HCT116 (cell line): ENCODE data around the gene TMEM209. TPM values are rescaled to one million over a fixed set of nuclear protein-coding genes. Genes with fewer than 3 reads are reported as not detected.

Experiments used
- ATAC-seq: fragments of 200-7000 bp; cut with Tn5 transposase; 2 replicates; pipeline ENCODE4 v1.9.1; 2020; ENCODE audit warnings: mild to moderate bottlenecking, moderate library complexity
- BruUV-seq: library from RNA; stranded (reverse); fragments of 400-500 nt; replicated peaks from 2 replicates; lab custom pipeline; 2021; lab: Mats Ljungman, UMichigan
- CTCF ChIA-PET: fragments of 300-600 bp; sonication (Branson Sonifier 250); formaldehyde crosslinking; loops from one replicate; lab custom pipeline; 2021; ENCODE audit warnings: antibody characterized with exemption; lab: Charles Lee
- POLR2A ChIA-PET: fragments of 300-600, 350-600 bp; sonication (Branson Sonifier 250); formaldehyde crosslinking; loops from one replicate; lab custom pipeline; 2021; ENCODE audit warnings: antibody characterized with exemption; lab: Charles Lee
- RAD21 ChIA-PET, 2 experiments: fragments of 300-600 bp; sonication (Branson Sonifier 250); formaldehyde crosslinking; loops; one replicate each; lab custom pipeline; 2023; ENCODE audit warnings: low total read pairs in 2 of 2; ENCODE audit not compliant: uncharacterized antibody in 2 of 2, unreplicated experiment in 2 of 2, low non-redundant PET in 1 of 2; lab: Charles Lee
- DNase-seq: peaks from one replicate; pipeline ENCODE4 v3.0.0-alpha.2; 2010; ENCODE audit warnings: low read depth, low spot score
- H2AFZ ChIP-seq: fragments of 200-600 bp; shearing (Covaris generic), sonication (generic); 2 replicates; pipeline ENCODE4 v1.6.1; 2017; ENCODE audit warnings: low read depth, mixed run types, mixed read lengths, antibody characterized with exemption, low read length; ENCODE audit not compliant: poor library complexity, severe bottlenecking
- H3K27ac ChIP-seq: 2 replicates; pipeline ENCODE4 v1.5.1; 2012; ENCODE audit warnings: low read depth, low read length
- H3K27me3 ChIP-seq: fragments of 200-600 bp; sonication (generic); 2 replicates; pipeline ENCODE4 v1.6.1; 2016; ENCODE audit warnings: mixed run types, low read length, mixed read lengths; ENCODE audit not compliant: insufficient read depth
- H3K36me3 ChIP-seq, 2 experiments: fragments of 200-500 bp in 1 of 2; fragments of 200-600 bp in 1 of 2; sonication (Bioruptor generic) in 1 of 2; sonication (generic) in 1 of 2; 2 replicates each; pipeline versions ENCODE4 v1.5.1 to v1.6.1; 2014 to 2016; ENCODE audit warnings: low read length in 2 of 2, inconsistent platforms in 1 of 2, mixed read lengths in 1 of 2, mixed run types in 1 of 2; ENCODE audit not compliant: insufficient read depth in 2 of 2, control insufficient read depth in 1 of 2
- H3K4me1 ChIP-seq, 2 experiments: fragments of 200-600 bp in 1 of 2; sonication (generic) in 1 of 2; 2 replicates each; pipeline versions ENCODE4 v1.5.1 to v1.6.1; 2012 to 2017; ENCODE audit warnings: low read length in 2 of 2, inconsistent platforms in 1 of 2, mild to moderate bottlenecking in 1 of 2, mixed read lengths in 1 of 2, mixed run types in 1 of 2, moderate library complexity in 1 of 2; ENCODE audit not compliant: insufficient read depth in 2 of 2, control insufficient read depth in 1 of 2
- H3K4me2 ChIP-seq: fragments of 200-600 bp; sonication (generic); 2 replicates; pipeline ENCODE4 v1.6.1; 2017; ENCODE audit warnings: mixed run types, low read length, mixed read lengths
- H3K4me3 ChIP-seq, 2 experiments: fragments of 200-600 bp in 1 of 2; sonication (generic) in 1 of 2; replicated peaks in 1 of 2; 2 replicates each; pipeline ENCODE4 v1.5.1; 2011 to 2016; ENCODE audit warnings: low read length in 2 of 2, control low read depth in 1 of 2, low read depth in 1 of 2, mild to moderate bottlenecking in 1 of 2, mixed read lengths in 1 of 2, mixed run types in 1 of 2
- H3K79me2 ChIP-seq: fragments of 200-600 bp; sonication (generic); 2 replicates; pipeline ENCODE4 v1.6.1; 2017; ENCODE audit warnings: mild to moderate bottlenecking, mixed run types, low read length, moderate library complexity, mixed read lengths; ENCODE audit not compliant: insufficient read depth
- H3K9ac ChIP-seq: fragments of 200-600 bp; sonication (generic); 2 replicates; pipeline ENCODE4 v1.6.1; 2016; ENCODE audit warnings: low read length, mixed read lengths
- H3K9me2 ChIP-seq: fragments of 200-600 bp; sonication (generic), shearing (Covaris generic); 2 replicates; pipeline ENCODE4 v1.6.1; 2017; ENCODE audit warnings: mixed run types, mild to moderate bottlenecking, moderate library complexity; ENCODE audit not compliant: insufficient read depth
- H3K9me3 ChIP-seq, 2 experiments: fragments of 200-500 bp in 1 of 2; fragments of 200-600 bp in 1 of 2; sonication (Bioruptor generic) in 1 of 2; sonication (generic) in 1 of 2; 2 replicates each; pipeline ENCODE4 v1.6.1; 2014 to 2017; ENCODE audit warnings: low read length in 2 of 2, mixed read lengths in 2 of 2, inconsistent platforms in 1 of 2, low read depth in 1 of 2, mild to moderate bottlenecking in 1 of 2, mixed run types in 1 of 2, moderate library complexity in 1 of 2; ENCODE audit not compliant: control insufficient read depth in 1 of 2, insufficient read depth in 1 of 2
- H4K20me1 ChIP-seq: fragments of 200-600 bp; sonication (generic), shearing (Covaris generic); 2 replicates; pipeline ENCODE4 v1.6.1; 2017; ENCODE audit warnings: mixed run types, mild to moderate bottlenecking, moderate library complexity; ENCODE audit not compliant: insufficient read depth
- CBX3 ChIP-seq: IDR thresholded peaks from 2 replicates; pipeline ENCODE4 v1.6.1; 2012; ENCODE audit warnings: low read depth
- CEBPB ChIP-seq: IDR thresholded peaks from 2 replicates; pipeline ENCODE4 v1.6.1; 2012; ENCODE audit warnings: low read depth
- EGR1 ChIP-seq: IDR thresholded peaks from 2 replicates; pipeline ENCODE4 v1.6.1; 2012; ENCODE audit warnings: low read depth
- ELF1 ChIP-seq: IDR thresholded peaks from 2 replicates; pipeline ENCODE4 v1.6.1; 2012; ENCODE audit warnings: low read depth, borderline replicate concordance
- EZH2phosphoT487 ChIP-seq: fragments of 200-600 bp; IDR thresholded peaks from 2 replicates; pipeline ENCODE4 v1.6.1; 2018; ENCODE audit warnings: antibody characterized with exemption, borderline replicate concordance
- FOSL1 ChIP-seq: IDR thresholded peaks from 2 replicates; pipeline ENCODE4 v1.6.1; 2012; ENCODE audit warnings: low read depth
- JUND ChIP-seq: IDR thresholded peaks from 2 replicates; pipeline ENCODE4 v1.6.1; 2012
- POLR2A ChIP-seq: IDR thresholded peaks from 2 replicates; pipeline ENCODE4 v1.7.0; 2011; ENCODE audit warnings: borderline replicate concordance; ENCODE audit not compliant: insufficient read depth, insufficient read length; ENCODE audit errors: extremely low read depth
- POLR2AphosphoS5 ChIP-seq: IDR thresholded peaks from 2 replicates; pipeline ENCODE4 v1.6.1; 2011; ENCODE audit warnings: mild to moderate bottlenecking, low read depth, low read length, moderate library complexity
- RAD21 ChIP-seq: IDR thresholded peaks from 2 replicates; pipeline ENCODE4 v1.6.1; 2012; ENCODE audit warnings: low read depth, mild to moderate bottlenecking
- SIN3A ChIP-seq: IDR thresholded peaks from 2 replicates; pipeline ENCODE4 v1.6.1; 2012; ENCODE audit warnings: low read depth
- SP1 ChIP-seq: IDR thresholded peaks from 2 replicates; pipeline ENCODE4 v1.6.1; 2012; ENCODE audit warnings: low read depth
- SRF ChIP-seq: IDR thresholded peaks from 2 replicates; pipeline ENCODE4 v1.6.1; 2012; ENCODE audit warnings: low read depth
- YY1 ChIP-seq: IDR thresholded peaks from 2 replicates; pipeline ENCODE4 v1.6.1; 2011; ENCODE audit warnings: low read length, low read depth, moderate library complexity, mild to moderate bottlenecking; ENCODE audit not compliant: insufficient replicate concordance; ENCODE audit errors: extremely low read depth
- ZNF274 ChIP-seq: fragments of 200-500 bp; sonication (Bioruptor generic); IDR thresholded peaks from 2 replicates; pipeline ENCODE4 v1.6.1; 2014; ENCODE audit warnings: mild to moderate bottlenecking, low read depth, low read length, inconsistent platforms
- intact Hi-C: fragments of 100-400 bp; cut with micrococcal nuclease; formaldehyde crosslinking; loops from 2 replicates; pipeline ENCODE4 v1.10.0; 2022
- total RNA-seq: library from RNA; stranded (reverse); gene quantifications from one replicate; pipeline ENCODE4 v1.2.1, GENCODE V29; 2021; ENCODE audit not compliant: unreplicated experiment
- TF ChIP-seq, protein P1 (sequence below), 3 experiments: fragments of 200-600 bp in 1 of 3; sonication (generic) in 1 of 3; IDR thresholded peaks in 2 of 3; conservative IDR thresholded peaks in 1 of 3; 2 replicates each; pipeline ENCODE4 v1.5.1; 2012 to 2017; ENCODE audit warnings: low read depth in 2 of 3, low read length in 2 of 3, antibody characterized with exemption in 1 of 3, borderline replicate concordance in 1 of 3, control low read depth in 1 of 3, mild to moderate bottlenecking in 1 of 3, mixed read lengths in 1 of 3, mixed run types in 1 of 3, moderate library complexity in 1 of 3; ENCODE audit not compliant: insufficient read depth in 1 of 3
- TF ChIP-seq, protein P2 (sequence below): IDR thresholded peaks from 2 replicates; pipeline ENCODE4 v1.6.1; 2012
- TF ChIP-seq, protein P3 (sequence below): IDR thresholded peaks from 2 replicates; pipeline ENCODE4 v1.6.1; 2012; ENCODE audit warnings: low read depth

The TMEM209 gene
- total RNA-seq, 1 experiment from 2014 or later: 35.8 TPM

DNA sequence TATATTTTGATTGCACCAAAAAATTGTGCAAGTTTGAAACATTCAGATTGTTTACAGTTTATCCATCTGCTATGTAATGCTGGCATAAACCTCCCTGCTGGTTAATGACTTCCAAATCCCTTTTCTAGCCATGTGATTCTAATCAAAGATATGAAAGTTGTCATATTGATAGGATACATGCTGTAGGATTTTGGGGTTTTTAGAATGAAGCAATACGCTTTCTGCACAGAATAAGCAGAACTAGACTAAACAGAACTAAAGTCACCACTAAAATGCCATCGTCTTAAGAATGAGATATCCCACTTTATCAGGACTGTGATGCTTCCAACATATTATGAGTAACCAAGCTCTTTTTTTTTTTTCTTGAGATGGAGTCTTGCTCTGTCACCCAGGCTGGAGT is 3.3 kb upstream of the TMEM209 start:
- ATAC-seq (no peak), DNase-seq (no peak)
- H3K9me2 ChIP-seq: no peaks in the 10 kb centered on the region
- H4K20me1 ChIP-seq: no peaks in the 10 kb centered on the region
- RAD21 ChIA-PET: no interaction called here
- intact Hi-C loops: no loop called here
- peaks cover 12 to 19% of the 10 kb centered on the region in 2 experiments; a peak in 3 of 4 replicates for H3K4me1 ChIP-seq
- CTCF ChIA-PET: no interaction called here
- H3K4me3 ChIP-seq: no peak overlapping the region
- H3K27ac ChIP-seq: no peak overlapping the region
- no peaks in the 10 kb centered on the region for H3K9me3 ChIP-seq
- POLR2A ChIA-PET: no interaction called here
- no peak overlapping the region for H2AFZ ChIP-seq
- TF ChIP-seq, protein P1, sequence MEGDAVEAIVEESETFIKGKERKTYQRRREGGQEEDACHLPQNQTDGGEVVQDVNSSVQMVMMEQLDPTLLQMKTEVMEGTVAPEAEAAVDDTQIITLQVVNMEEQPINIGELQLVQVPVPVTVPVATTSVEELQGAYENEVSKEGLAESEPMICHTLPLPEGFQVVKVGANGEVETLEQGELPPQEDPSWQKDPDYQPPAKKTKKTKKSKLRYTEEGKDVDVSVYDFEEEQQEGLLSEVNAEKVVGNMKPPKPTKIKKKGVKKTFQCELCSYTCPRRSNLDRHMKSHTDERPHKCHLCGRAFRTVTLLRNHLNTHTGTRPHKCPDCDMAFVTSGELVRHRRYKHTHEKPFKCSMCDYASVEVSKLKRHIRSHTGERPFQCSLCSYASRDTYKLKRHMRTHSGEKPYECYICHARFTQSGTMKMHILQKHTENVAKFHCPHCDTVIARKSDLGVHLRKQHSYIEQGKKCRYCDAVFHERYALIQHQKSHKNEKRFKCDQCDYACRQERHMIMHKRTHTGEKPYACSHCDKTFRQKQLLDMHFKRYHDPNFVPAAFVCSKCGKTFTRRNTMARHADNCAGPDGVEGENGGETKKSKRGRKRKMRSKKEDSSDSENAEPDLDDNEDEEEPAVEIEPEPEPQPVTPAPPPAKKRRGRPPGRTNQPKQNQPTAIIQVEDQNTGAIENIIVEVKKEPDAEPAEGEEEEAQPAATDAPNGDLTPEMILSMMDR (IDR thresholded peaks at IDR 0.05 in 2 of 3, conservative IDR thresholded peaks at IDR 0.05 in 1 of 3; ENCODE audit: borderline replicate concordance in 1 of 3, insufficient read depth in 1 of 3, low read depth in 2 of 3, low read length in 2 of 3): no peak
- H3K27me3 ChIP-seq: no peaks in the 10 kb centered on the region
- peaks cover 16% of the 10 kb centered on the region for H3K79me2 ChIP-seq
- peaks cover 0 to under 1% of the 10 kb centered on the region in 2 experiments; a peak in 1 of 4 replicates for H3K36me3 ChIP-seq
- H3K9ac ChIP-seq: no peak overlapping the region
- no peak overlapping the region for H3K4me2 ChIP-seq
- no TSS peak for BruUV-seq

GRCh38 chr7:130207642-130208041 is 2.4 kb upstream of the TMEM209 start, which contains the start of gene SSMEM1:
Gene SSMEM1 (plus strand): TSS chr7:130207860. CDS start chr7:130207911, 51 bp downstream.
- RAD21 ChIA-PET: no interaction called here
- Histone ChIP-seq H3K4me1 (peaks cover 12 to 19% of the 10 kb centered on the region in 2 experiments; a peak in 3 of 4 replicates), H4K20me1 (no peaks in the 10 kb centered on the region), H3K4me2 (no peak within 1 kb of the TSS), H3K27me3 (no peaks in the 10 kb centered on the region), H3K79me2 (peaks cover 23% of the 10 kb centered on the region), H3K9me3 (no peaks in the 10 kb centered on the region), H3K9ac (no peak within 1 kb of the TSS), H3K9me2 (no peaks in the 10 kb centered on the region), H3K27ac (no peak within 1 kb of the TSS), H2AFZ (peak within 1 kb of the TSS; percentile 27), H3K36me3 (peaks cover 4 to 7% of the 10 kb centered on the region in 2 experiments; a peak in 2 of 4 replicates), H3K4me3 (no peak within 1 kb of the TSS)
- no peak for ATAC-seq
- intact Hi-C loops: no loop called here
- POLR2A ChIA-PET: no interaction called here
- DNase-seq: no peak
- BruUV-seq: no TSS peak
- CTCF ChIA-PET: no interaction called here
- TF ChIP-seq JUND: no peak
- TF ChIP-seq, protein P2, sequence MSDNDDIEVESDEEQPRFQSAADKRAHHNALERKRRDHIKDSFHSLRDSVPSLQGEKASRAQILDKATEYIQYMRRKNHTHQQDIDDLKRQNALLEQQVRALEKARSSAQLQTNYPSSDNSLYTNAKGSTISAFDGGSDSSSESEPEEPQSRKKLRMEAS: no peak
- TF ChIP-seq FOSL1: no peak
- no peak for TF ChIP-seq EZH2phosphoT487
- TF ChIP-seq ZNF274: no peak
- TF ChIP-seq SP1: no peak
- no peak for TF ChIP-seq EGR1
- TF ChIP-seq, protein P3, sequence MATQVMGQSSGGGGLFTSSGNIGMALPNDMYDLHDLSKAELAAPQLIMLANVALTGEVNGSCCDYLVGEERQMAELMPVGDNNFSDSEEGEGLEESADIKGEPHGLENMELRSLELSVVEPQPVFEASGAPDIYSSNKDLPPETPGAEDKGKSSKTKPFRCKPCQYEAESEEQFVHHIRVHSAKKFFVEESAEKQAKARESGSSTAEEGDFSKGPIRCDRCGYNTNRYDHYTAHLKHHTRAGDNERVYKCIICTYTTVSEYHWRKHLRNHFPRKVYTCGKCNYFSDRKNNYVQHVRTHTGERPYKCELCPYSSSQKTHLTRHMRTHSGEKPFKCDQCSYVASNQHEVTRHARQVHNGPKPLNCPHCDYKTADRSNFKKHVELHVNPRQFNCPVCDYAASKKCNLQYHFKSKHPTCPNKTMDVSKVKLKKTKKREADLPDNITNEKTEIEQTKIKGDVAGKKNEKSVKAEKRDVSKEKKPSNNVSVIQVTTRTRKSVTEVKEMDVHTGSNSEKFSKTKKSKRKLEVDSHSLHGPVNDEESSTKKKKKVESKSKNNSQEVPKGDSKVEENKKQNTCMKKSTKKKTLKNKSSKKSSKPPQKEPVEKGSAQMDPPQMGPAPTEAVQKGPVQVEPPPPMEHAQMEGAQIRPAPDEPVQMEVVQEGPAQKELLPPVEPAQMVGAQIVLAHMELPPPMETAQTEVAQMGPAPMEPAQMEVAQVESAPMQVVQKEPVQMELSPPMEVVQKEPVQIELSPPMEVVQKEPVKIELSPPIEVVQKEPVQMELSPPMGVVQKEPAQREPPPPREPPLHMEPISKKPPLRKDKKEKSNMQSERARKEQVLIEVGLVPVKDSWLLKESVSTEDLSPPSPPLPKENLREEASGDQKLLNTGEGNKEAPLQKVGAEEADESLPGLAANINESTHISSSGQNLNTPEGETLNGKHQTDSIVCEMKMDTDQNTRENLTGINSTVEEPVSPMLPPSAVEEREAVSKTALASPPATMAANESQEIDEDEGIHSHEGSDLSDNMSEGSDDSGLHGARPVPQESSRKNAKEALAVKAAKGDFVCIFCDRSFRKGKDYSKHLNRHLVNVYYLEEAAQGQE: no peak
- no peak for TF ChIP-seq POLR2A
- no peak for TF ChIP-seq CEBPB
- no peak for TF ChIP-seq POLR2AphosphoS5
- TF ChIP-seq ELF1: no peak
- TF ChIP-seq CBX3: no peak
- no peak for TF ChIP-seq RAD21
- TF ChIP-seq YY1: no peak
- no peak for TF ChIP-seq SIN3A
- no peak for TF ChIP-seq SRF
